HG03571 (cell line): Measurements from ENCODE around the gene CDH23.

Experiments used
- ATAC-seq: cut with Tn5 transposase; IDR thresholded peaks from one replicate; pipeline ENCODE4 v1.9.1; 2021; ENCODE audit not compliant: unreplicated experiment

The CDH23 gene

DNA sequence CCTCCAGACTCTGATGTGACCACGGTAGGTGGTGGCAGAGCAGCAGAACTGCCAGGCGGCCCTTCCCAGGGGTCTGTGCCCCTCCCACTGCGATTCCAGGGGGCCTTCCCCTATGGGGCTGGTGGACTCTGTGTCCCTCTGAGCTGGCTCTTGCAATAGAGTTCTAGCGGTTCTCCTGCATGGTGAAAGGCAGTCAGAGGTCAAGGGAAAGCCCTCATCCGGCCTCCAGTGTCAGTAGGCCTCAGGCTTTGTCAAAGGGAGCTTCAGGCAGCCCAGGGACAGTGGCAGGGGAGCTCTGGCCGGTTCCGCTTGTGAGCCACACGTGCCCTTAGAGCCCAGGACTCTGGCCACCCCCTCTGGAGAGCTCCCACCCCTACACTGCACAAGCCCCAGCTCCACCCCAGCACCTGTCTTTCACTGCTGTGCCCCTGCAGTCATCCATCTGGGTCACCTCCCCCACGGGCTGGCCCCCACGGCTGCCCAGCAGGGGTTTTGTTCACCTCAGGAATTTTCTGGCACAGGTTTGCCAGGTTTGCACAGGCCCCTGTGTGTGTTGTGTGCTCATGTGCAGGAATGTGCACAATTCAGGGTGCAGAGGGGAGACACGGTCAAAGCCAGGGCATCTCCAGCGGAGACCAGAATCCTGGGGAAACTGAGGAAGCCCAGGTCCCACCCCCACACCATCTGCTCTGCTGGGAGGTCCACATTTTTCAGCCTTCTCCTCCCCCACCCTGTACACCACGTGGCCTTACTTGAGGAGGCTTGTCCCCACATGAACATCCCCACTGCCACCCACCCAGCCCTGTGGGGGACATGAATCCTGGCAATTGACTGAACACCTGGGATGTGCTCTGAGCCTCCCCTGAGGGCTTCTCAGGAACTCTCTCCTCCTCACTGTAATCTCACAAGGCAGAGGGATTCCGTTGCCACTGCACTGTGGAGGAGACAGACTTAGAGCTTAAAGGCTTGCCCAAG lies 299.1 kb downstream of the CDH23 start:
- ATAC-seq: no peak

- ATAC-seq: no peak
Measured at GRCh38 chr10:71696628-71697326, 300.1 kb downstream of the CDH23 start.

DNA sequence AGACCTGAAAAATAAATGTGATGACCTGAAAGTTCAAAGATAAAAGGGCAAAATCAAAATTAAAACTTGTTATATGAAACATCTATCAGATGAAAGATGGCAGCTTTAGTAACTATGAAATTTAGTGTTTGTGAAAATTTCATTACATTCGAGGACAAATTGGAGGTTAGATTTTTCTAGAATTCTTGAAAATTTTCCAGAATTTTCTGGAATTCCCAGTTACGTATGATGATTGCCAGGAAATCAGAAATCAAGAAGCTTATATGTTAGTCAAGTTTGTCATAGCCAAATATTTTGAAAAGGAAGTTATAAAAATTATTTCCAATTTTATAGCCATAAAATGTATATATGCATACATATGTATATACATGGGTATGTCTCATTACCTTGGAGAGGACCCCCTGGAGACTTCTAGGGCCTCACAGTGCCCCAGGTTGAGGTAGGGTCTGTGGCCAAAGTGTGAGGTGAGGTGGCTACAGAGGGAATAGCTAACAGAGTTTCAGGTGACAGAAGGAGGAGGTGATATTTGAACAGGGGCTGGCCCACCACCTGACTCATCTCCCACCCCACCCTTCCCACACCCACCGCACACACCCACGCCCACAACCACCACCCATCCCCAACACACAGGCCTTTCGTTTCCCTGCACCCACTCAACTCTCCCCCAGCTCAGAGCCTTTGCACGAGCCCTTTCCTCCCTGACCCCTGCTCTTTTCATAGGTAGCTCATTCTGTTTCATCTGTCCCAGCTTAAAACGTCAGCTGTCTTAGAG lies 301.4 kb downstream of the CDH23 start:
- no peak for ATAC-seq

GRCh38 chr10:71698737-71699136 lies 302.0 kb downstream of the CDH23 start:
- ATAC-seq: no peak

- ATAC-seq: no peak
Measured at GRCh38 chr10:71700731-71701368, 304.1 kb downstream of the CDH23 start.

- ATAC-seq: no peak
Measured at GRCh38 chr10:71701496-71702132, 304.9 kb downstream of the CDH23 start.

- no peak for ATAC-seq
Measured at GRCh38 chr10:71703577-71703976, 306.9 kb downstream of the CDH23 start.

DNA sequence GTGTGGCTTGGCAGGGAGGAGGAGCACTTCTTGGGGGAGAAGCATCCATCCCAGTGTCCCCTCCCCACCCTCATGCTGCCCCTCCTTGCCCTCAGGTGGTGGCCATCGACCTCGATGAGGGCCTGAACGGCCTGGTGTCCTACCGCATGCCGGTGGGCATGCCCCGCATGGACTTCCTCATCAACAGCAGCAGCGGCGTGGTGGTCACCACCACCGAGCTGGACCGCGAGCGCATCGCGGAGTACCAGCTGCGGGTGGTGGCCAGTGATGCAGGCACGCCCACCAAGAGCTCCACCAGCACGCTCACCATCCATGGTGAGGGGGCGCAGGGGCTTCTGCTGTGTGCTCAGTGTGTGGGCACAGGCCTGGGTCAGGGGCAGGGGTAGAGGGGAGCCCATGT lies 308.1 kb downstream of the CDH23 start:
- ATAC-seq: no peak

- no peak for ATAC-seq
Measured at GRCh38 chr10:71705582-71705981, 308.9 kb downstream of the CDH23 start.

DNA sequence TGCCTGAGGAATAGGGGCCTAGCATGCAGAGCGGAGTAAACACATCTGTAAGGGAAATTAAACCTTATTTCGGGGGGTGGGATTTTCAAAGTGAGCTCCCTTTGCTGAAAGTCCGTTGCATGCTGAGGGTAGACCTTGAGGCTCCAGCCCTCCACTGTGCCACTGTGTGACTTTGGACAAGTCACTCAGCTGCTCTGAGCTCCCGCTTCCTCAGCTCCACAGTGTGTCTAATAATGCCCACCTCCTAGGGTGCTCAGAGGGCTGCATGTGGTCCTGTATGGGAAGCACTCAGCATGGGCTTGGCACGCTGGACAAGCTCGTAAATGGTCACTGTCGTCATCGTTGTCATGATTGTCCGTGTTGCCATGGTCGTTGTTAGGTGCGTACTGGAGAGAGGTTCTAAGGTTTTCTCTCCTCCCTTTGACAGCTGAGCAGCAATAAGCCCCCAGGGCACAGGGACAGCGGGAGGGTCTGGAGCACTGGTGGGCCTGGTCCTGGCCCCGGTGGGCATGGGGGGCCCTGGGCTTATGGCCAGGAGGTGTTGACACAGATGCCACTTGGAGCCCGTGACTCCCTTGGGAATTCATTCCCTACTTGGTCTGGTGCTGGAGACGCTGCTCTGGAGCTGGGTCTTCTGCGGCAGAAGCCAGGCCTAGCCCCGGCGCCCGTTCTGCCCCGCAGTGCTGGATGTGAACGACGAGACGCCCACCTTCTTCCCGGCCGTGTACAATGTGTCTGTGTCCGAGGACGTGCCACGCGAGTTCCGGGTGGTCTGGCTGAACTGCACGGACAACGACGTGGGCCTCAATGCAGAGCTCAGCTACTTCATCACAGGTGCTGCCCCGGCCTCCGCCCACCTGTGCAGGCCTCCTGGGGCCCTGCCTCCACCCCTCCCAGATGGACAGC lies 309.7 kb downstream of the CDH23 start:
- ATAC-seq: no peak

GRCh38 chr10:71707240-71707789 lies 310.6 kb downstream of the CDH23 start:
- ATAC-seq: no peak

DNA sequence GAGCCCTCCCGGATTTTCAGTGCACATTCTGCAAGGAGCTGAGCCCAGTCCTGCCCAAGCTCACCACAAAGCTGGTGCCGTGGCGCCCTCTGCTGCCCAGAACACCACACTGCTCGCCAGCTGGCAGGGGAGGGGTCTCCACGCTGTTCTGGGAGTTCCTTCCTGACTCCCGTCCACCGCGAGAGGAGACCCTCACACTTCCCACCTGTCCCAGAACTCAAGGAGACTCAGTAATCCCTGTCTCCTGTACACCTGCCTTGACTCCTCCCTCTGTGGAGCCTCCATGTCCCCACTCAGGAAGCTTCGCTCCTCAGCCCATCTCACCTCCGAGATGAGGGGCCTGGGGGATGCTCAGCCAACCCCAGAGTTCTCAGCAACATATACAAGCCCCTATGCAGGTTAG lies 311.6 kb downstream of the CDH23 start:
- no peak for ATAC-seq

GRCh38 chr10:71708897-71709882 lies 312.5 kb downstream of the CDH23 start:
- no peak for ATAC-seq

- ATAC-seq: no peak
Measured at GRCh38 chr10:71710519-71710918, 313.8 kb downstream of the CDH23 start.

DNA sequence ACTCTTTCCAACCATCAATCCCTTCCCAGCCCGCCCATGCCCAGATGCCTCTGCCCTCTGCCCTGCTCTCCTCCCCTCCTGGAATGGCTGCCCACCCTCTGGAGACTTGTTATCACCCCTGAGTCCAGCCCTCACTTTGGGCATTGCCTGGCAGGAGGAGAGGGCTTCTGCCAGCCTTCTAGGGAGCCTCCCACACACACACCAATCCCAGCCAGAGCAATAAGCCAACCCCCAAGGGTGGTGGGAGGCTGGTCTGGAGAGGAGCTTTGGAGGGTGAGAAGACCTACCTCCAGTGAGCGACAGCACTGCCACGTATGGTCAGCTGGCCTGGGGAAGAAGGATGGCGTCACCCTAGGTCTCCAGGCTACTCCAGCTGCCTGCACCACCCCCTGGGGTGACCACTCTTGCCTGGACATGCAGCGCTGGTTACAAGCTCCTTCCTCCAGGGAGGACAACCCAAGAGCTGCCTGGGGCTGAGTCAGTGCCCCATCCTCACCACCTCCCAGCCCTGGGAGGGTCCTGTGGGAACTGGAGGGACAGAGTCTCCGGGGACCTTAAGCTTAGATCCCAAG lies 314.4 kb downstream of the CDH23 start:
- ATAC-seq: no peak

DNA sequence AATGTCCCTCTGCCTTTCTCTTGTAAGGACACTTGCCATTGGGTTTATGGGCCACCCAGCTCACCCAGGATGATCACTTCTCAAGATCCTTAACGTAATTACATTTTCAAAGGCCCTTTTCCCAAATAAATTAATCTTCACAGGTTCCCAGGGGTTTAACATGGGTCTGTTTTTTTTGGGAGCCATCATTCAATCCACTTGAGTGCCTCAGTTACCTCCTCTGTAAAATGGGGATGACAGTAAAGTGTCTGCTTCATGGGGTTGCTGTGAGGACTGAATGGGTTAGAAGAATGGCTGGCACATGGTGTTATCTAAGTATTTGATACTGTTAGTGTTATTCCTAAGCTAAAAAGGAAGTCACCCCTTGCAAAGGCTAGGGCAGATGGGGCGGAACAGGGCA lies 315.4 kb downstream of the CDH23 start:
- no peak for ATAC-seq

DNA sequence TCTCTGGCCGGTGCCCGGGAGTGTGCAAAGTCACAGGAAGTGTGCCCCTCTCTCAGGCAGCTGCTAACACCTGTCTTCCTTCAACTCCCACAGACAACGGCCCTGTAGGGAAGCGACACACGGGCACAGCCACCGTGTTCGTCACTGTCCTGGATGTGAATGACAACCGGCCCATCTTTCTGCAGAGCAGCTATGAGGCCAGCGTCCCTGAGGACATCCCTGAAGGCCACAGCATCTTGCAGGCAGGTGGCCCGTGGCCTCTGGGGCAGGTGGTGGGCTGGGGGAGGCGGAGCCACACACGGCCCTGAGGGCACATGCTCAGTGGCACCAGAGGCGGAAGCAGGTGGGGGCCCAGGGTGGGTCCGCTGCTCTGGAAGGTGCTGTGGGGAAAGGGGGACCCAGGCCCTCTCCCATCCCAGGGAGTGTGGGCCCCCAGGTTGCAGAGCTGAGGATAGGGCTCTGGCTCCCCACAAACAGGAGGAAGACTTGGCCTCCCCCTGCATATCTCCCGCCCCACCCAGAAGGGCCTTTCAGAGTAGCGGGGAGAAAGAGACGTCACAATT lies 315.9 kb downstream of the CDH23 start:
- no peak for ATAC-seq
